Stimulated activated CD8-positive, alpha-beta memory T cell treated with anti-CD3 and anti-CD28 coated beads, Interleukin-7, amount 100 ng/mL, for 48 hours (primary cell): ENCODE data around the gene TPRN.
A peak's percentile ranks its signal among the peaks of the same experiment; 100 is the strongest.

Source experiments
- DNase-seq, 2 donors: peaks; one replicate each; pipeline ENCODE4 v3.0.0-alpha.2; 2020; ENCODE audit warnings: low read depth in 1 of 2; ENCODE audit errors: extremely low read depth in 1 of 2

Gene TPRN

DNA sequence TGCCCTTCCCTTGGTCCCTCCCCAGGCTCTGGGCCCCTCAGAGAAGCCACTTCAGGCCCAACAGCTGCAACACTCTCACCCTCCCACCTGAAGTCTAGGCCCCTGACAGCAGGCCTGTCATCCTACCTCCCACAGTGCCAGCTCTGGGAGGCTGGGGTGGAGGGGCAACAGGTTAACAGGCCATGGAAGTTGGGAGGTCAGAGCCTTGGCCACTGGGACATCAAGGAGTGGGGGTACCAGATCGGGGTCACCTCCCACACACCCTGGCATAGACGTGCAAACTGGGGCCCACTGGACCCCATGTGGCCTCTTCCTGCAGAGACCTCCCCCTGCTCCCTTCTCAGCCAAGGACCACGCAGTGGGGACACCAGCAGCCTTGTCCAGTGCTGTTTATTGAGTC, 9.3 kb downstream of the TPRN start:
- no peak for DNase-seq

- DNase-seq = no peak
These were observed 10.2 kb downstream of the TPRN start for GRCh38 chr9:137190315-137190856.

DNA sequence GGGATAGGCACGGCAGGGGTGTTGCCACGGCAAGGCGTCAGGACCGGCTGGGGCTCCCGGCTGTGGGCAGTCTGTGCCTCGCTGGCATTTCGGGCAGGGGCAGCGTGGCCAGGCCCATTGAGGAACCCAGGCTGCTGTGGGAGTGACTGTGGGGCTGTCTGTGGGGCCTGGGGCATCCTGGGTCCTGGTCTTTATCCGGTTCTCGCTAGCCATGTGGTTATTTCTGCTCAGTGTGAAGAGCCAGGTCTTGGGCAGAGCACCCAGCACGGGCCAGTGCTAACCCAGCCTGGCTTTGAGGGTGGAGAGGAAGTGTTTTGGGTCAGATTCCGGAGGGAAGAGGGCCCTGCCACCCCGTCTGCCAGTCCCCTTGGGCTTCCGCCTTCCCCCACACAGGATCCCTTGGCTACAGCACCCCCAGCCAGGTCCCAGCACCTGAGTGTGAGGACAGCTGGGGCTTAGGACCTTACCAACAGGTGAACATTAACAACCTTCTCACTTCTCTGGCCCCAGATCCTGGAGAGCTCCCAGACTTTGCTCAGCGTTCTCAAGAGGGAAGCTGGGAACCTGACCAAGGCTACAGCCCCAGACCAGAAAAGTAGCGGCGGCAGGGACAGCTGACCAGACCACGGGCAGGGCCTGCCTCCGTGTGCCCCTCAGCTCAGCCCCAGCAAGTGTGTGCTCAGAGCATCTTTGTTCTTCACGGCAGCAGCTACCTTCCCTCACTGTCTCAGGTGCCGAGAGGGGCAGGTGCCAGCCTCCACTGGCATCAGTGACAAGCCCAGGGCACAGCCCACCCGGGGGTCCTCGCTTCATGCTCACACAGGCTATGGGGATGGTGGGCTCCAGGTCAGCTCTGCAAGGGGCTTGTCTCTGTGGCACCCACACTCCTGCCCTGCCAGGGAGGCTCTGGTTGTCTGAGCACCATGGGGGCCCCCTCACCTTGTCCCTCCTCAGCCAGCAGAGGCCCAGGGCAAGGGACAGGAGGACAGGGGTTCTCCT, 10.9 kb downstream of the TPRN start:
- DNase-seq = no peak

- DNase-seq = peak; percentile 82 to 94
These were observed 11.8 kb downstream of the TPRN start, which contains the start of the genes ANAPC2 and SSNA1 for GRCh38 chr9:137188490-137189296. Gene ANAPC2 (minus strand): TSS chr9:137188560. CDS start chr9:137188532, 28 bp downstream. Gene SSNA1 (plus strand): TSS chr9:137188676. CDS start chr9:137188727, 51 bp downstream.

DNA sequence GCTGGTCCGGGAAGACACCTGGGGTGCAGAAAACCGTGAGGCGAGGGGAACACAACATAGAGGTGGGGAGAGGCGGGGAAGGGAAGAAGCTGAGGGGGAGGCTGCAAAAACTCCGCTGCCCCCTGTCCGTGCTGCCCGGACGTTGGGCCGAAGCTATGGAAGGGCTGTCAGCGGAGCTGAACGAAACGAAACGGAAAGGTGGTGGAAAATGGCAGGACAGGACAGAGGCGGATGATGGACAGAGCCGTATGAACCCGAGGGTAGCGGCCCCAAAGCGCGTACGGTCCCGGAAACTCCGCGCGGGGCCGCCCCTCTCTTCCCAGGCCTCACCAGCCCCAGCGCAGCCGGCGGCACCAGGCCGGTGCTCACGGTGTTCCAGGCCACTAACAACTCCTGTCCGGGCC, 12.5 kb downstream of the TPRN start:
- no peak for DNase-seq

DNA sequence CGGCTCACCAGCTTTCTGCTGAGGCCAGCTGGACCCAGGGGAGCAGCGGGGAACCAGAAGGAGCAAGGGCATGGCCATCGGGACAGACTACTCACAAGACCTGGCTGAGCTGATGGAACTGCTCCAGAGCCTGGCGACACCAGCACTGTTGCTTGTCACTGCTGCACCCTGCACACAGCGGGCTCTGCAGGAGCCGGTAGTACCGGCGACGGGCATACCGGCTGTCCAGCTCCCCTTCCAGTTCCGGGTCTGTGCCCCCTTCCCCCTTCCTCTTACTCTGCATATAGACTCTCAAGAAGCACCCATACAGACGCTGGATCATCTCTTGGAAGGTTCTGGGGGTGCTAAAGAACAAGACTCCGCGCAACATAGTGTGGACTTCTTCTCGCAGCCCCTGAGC, 13.2 kb downstream of the TPRN start:
- no peak for DNase-seq

DNA sequence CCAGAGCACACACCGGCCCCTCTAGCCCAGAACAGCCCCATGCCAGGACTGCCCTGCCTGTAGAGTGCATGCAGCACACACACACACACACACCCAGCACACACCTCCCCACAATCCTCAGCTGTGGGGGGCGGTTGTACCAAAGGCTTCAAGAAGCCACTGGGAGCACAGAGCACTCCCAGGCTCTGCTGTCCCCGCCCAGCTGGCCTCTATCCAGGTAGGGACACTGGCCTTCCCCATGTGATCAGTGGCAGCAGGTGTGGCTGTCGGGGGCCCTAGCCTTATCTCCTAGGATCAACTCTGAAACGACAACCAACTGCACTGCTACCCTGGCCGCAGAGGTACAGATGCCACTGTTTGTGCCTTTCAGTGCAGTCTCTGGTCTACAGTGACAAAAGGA, 14.2 kb downstream of the TPRN start:
- DNase-seq = no peak

DNA sequence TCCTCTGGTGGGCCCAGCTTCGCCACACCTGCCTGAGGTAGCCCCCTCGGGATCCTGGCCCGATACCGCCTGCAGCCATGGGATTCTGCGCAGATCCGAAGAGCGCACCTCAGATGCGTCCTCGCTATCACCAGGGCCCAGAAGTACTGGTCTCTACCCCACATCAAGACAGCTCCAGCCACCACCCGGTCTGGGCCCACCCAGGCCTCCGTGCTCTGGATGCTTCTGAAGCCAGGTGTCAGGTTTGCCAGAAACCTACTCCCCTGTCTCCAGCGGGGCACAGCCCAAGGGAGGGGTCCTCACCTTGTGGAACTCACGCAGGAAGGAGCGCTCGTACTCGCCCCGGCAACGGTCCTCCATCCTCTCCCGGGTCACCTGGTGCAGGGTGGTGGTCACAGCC, 14.6 kb downstream of the TPRN start:
- DNase-seq = no peak

- DNase-seq = no peak
These were observed 15.5 kb downstream of the TPRN start for GRCh38 chr9:137184881-137185660.

GRCh38 chr9:137183980-137184595, 16.5 kb downstream of the TPRN start:
- DNase-seq = no peak

GRCh38 chr9:137182836-137183235, 17.7 kb downstream of the TPRN start:
- no peak for DNase-seq

- no peak for DNase-seq
These were observed 18.9 kb downstream of the TPRN start for GRCh38 chr9:137181680-137182079.

GRCh38 chr9:137180491-137180890, 20.1 kb downstream of the TPRN start:
- DNase-seq = no peak

DNA sequence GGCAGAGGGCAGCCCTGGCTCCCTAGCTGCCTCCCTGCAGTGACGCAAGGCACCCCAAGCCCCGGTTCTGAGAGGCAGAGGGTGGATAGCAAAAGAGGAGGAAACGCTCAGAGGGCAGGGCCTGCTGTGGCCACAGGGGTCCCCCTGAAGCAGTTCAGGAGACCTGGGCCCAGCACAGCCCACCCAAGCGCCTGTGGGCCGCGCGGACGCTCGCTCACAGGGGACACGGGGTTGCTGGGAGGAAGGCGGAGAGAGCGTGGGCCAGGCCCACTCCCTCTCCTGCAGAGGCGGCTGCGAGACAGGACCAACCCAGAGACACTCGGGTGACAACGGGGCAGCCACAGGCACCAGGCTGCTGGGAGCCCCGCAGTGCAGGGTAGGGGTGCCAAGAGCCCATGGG, 20.8 kb downstream of the TPRN start:
- DNase-seq = no peak

- DNase-seq = no peak
These were observed 21.5 kb downstream of the TPRN start for GRCh38 chr9:137178939-137179630.

- no peak for DNase-seq
These were observed 22.2 kb downstream of the TPRN start for GRCh38 chr9:137178201-137178938.

DNA sequence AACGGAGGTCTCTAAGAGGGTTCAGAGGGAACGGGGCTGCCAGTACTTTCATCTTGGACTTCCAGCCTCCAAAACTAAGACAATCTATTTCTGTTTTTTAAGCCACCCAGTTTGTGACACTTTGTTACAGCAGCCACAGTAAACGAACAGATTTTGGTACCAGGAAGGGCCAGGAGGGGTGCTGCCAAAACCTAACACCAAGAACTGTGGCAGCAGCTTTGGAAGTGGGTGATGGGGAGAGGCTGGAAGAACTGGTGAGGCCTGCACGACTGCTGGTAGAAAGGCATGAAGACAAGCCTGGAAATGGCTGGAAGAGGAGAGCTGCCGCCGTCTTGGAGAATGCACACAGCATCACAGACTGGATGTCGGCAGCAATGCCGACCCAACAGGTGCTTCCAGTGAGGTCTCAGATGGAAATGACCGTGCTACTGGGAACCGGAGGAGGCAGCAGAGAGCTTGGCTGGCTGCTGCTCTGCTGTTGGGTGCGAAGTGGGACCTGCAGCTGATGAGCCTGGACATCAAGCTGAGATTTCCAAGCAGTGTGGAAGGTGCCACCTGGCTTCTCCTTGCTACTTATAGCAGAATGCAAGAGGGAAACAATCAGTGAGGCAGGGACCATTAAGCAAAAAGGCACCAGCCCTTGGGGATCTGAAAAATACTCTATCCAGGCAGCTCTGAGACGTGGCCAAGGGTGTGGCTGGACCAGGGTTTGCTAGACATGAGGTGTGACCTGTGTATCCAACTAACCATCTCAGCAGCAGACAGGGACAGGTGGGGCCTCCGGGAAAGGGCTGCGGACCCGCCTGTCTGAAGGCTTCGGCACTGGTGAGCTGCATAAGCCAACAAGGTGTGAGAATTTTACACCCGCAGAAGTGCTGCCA, 24.0 kb downstream of the TPRN start:
- no peak for DNase-seq
